Hepatocyte (in vitro differentiated cells): ENCODE data around the gene MOB3C. TPM values are rescaled to one million over a fixed set of nuclear protein-coding genes. Genes with fewer than 3 reads are reported as not detected.

Source experiments
- DNase-seq: peaks from one replicate; pipeline ENCODE4 v3.0.0-alpha.2; 2016; ENCODE audit warnings: low spot score
- H2AFZ ChIP-seq: fragments of 200-600 bp; sonication (generic); 2 replicates; pipeline ENCODE4 v1.6.0; 2016; ENCODE audit warnings: antibody characterized with exemption, mild to moderate bottlenecking
- H3K27ac ChIP-seq: fragments of 200-600 bp; sonication (generic); 2 replicates; pipeline ENCODE4 v1.5.1; 2016; ENCODE audit warnings: mild to moderate bottlenecking
- H3K27me3 ChIP-seq: fragments of 200-600 bp; sonication (generic); 2 replicates; pipeline ENCODE4 v1.6.1; 2016
- H3K36me3 ChIP-seq: fragments of 200-600 bp; sonication (generic); replicated peaks from 2 replicates; pipeline ENCODE4 v1.5.1; 2016; ENCODE audit warnings: low read depth; ENCODE audit not compliant: insufficient read depth
- H3K4me1 ChIP-seq: fragments of 200-600 bp; sonication (generic); 2 replicates; pipeline ENCODE4 v1.5.1; 2016; ENCODE audit warnings: mild to moderate bottlenecking, moderate library complexity; ENCODE audit not compliant: insufficient read depth
- H3K4me2 ChIP-seq: fragments of 200-600 bp; sonication (generic); 2 replicates; pipeline ENCODE4 v1.6.0; 2016
- H3K4me3 ChIP-seq: fragments of 200-600 bp; sonication (generic); 2 replicates; pipeline ENCODE4 v1.5.1; 2016; ENCODE audit warnings: mild to moderate bottlenecking
- H3K79me2 ChIP-seq: fragments of 200-600 bp; sonication (generic); 2 replicates; pipeline ENCODE4 v1.6.0; 2017; ENCODE audit warnings: mild to moderate bottlenecking
- H3K9me2 ChIP-seq: fragments of 200-600 bp; sonication (generic); replicated peaks from 2 replicates; pipeline ENCODE4 v1.6.0; 2017; ENCODE audit warnings: mild to moderate bottlenecking; ENCODE audit not compliant: insufficient read depth
- H3K9me3 ChIP-seq: fragments of 200-600 bp; sonication (generic); 2 replicates; pipeline ENCODE4 v1.5.1; 2016; ENCODE audit warnings: low read depth, mild to moderate bottlenecking
- H4K20me1 ChIP-seq: fragments of 200-600 bp; sonication (generic); 2 replicates; pipeline ENCODE4 v1.6.0; 2016; ENCODE audit warnings: mild to moderate bottlenecking; ENCODE audit not compliant: insufficient read depth, poor library complexity, severe bottlenecking
- CTCF ChIP-seq: fragments of 200-600 bp; sonication (generic); IDR thresholded peaks from 2 replicates; pipeline ENCODE4 v1.5.1; 2016; ENCODE audit warnings: antibody characterized with exemption, mild to moderate bottlenecking; ENCODE audit not compliant: poor library complexity
- EZH2 ChIP-seq: fragments of 200-600 bp; sonication (generic); IDR thresholded peaks from 2 replicates; pipeline ENCODE4 v1.6.1; 2016; ENCODE audit warnings: antibody characterized with exemption, mild to moderate bottlenecking, borderline replicate concordance
- EZH2phosphoT487 ChIP-seq: fragments of 200-600 bp; sonication (generic); IDR thresholded peaks from one replicate; pipeline ENCODE4 v1.6.1; 2018; ENCODE audit warnings: antibody characterized with exemption, mild to moderate bottlenecking, low read depth, moderate library complexity; ENCODE audit not compliant: unreplicated experiment, severe bottlenecking
- WGBS: methylation state at CpG from one replicate; pipeline ENCODE4 v1.1.6; 2016; ENCODE audit warnings: low lambda C conversion rate; ENCODE audit errors: missing lambda C conversion rate; 5-methylcytosine and 5-hydroxymethylcytosine counted together
- polyA plus RNA-seq: library from polyadenylated mRNA; unstranded; fragments of >200 nt; fragmentation: Nextera tagmentation; extraction: Ambion mirVana; gene quantifications from 2 replicates; pipeline ENCODE4 v1.2.1, GENCODE V29; 2016
- total RNA-seq: library from RNA; depleted of rRNA; stranded (reverse); fragments of >200 nt; gene quantifications from 2 replicates; pipeline ENCODE4 v1.2.3, GENCODE V29; 2014

The MOB3C gene
- total and polyA plus RNA-seq, 2 experiments from 2014 or later = 5.8 to 6.6 TPM

GRCh38 chr1:46577671-46578070 lies 38.9 kb downstream of the MOB3C start:
- 94% methylated on average over 4 of the region's 4 CpGs for WGBS
- Histone ChIP-seq H3K9me2 (no peaks in the 10 kb centered on the region), H3K4me3 (no peak overlapping the region), H3K27me3 (no peaks in the 10 kb centered on the region), H4K20me1 (no peaks in the 10 kb centered on the region), H2AFZ (no peak overlapping the region), H3K4me2 (no peak overlapping the region), H3K79me2 (no peaks in the 10 kb centered on the region), H3K9me3 (no peaks in the 10 kb centered on the region), H3K4me1 (no peaks in the 10 kb centered on the region), H3K27ac (no peak overlapping the region), H3K36me3 (no peaks in the 10 kb centered on the region)
- TF ChIP-seq EZH2 (no peak), EZH2phosphoT487 (no peak), CTCF (no peak)
- no peak for DNase-seq

- no peak for DNase-seq
- TF ChIP-seq CTCF (no peak), EZH2phosphoT487 (no peak), EZH2 (no peak)
- Histone ChIP-seq H3K4me1 (no peaks in the 10 kb centered on the region), H4K20me1 (no peaks in the 10 kb centered on the region), H3K9me2 (no peaks in the 10 kb centered on the region), H3K4me2 (no peak overlapping the region), H3K27ac (no peak overlapping the region), H3K9me3 (no peaks in the 10 kb centered on the region), H2AFZ (no peak overlapping the region), H3K27me3 (no peaks in the 10 kb centered on the region), H3K36me3 (no peaks in the 10 kb centered on the region), H3K79me2 (no peaks in the 10 kb centered on the region), H3K4me3 (no peak overlapping the region)
- WGBS = 83% methylated on average over 6 of the region's 6 CpGs
Measured at GRCh38 chr1:46576596-46576995, 40.0 kb downstream of the MOB3C start.

- DNase-seq = no peak
- H3K79me2 ChIP-seq = no peaks in the 10 kb centered on the region
Measured at GRCh38 chr1:46575778-46576177, 40.8 kb downstream of the MOB3C start.

More at GRCh38 chr1:46575778-46576177, 40.8 kb downstream of the MOB3C start:
- TF ChIP-seq EZH2phosphoT487 = no peak
- no peak for TF ChIP-seq EZH2
- TF ChIP-seq CTCF = no peak
- no peak overlapping the region for H3K27ac ChIP-seq
- H2AFZ ChIP-seq = no peak overlapping the region
- WGBS = 63% methylated on average over 3 of the region's 3 CpGs
- H3K36me3 ChIP-seq = no peaks in the 10 kb centered on the region
- H3K27me3 ChIP-seq = no peaks in the 10 kb centered on the region
- H3K4me1 ChIP-seq = no peaks in the 10 kb centered on the region
- H3K9me3 ChIP-seq = no peaks in the 10 kb centered on the region
- no peak overlapping the region for H3K4me2 ChIP-seq
- H4K20me1 ChIP-seq = no peaks in the 10 kb centered on the region
- no peaks in the 10 kb centered on the region for H3K9me2 ChIP-seq
- H3K4me3 ChIP-seq = no peak overlapping the region
